Stimulated activated effector memory CD8-positive, alpha-beta T cell treated with anti-CD3 and anti-CD28 coated beads, Interleukin-12 subunit alpha, Interleukin-12 subunit beta, amount 100 ng/mL, for 72 hours (primary cell): ENCODE measurements around the gene RUNX3.
A peak's percentile ranks its signal among the peaks of the same experiment; 100 is the strongest.
"Not testable (repeated sequence)": the region's sequence is repeated elsewhere in the genome, so short reads cannot be mapped to it uniquely, and the experiment has no call there.

Experiments used
- ATAC-seq: fragments of 150-1000 bp; cut with Tn5 transposase; 2 replicates; pipeline ENCODE4 v1.10.0; 2021
- DNase-seq, 2 donors: peaks; one replicate each; pipeline ENCODE4 v3.0.0; 2021 to 2022; ENCODE audit warnings: low spot score in 2 of 2
- H3K27ac Mint-ChIP-seq: one replicate; pipeline ENCODE4 v1.8.0; 2022; ENCODE audit warnings: mild to moderate bottlenecking, mixed read lengths
- H3K36me3 Mint-ChIP-seq: one replicate; pipeline ENCODE4 v1.8.0; 2022; ENCODE audit warnings: mild to moderate bottlenecking, mixed read lengths
- H3K4me1 Mint-ChIP-seq: one replicate; pipeline ENCODE4 v1.8.0; 2022; ENCODE audit warnings: mixed read lengths
- H3K4me3 Mint-ChIP-seq: one replicate; pipeline ENCODE4 v1.8.0; 2022; ENCODE audit warnings: mild to moderate bottlenecking, mixed read lengths
- H3K9me3 Mint-ChIP-seq: one replicate; pipeline ENCODE4 v1.8.0; 2022; ENCODE audit warnings: mixed read lengths

Gene RUNX3

DNA sequence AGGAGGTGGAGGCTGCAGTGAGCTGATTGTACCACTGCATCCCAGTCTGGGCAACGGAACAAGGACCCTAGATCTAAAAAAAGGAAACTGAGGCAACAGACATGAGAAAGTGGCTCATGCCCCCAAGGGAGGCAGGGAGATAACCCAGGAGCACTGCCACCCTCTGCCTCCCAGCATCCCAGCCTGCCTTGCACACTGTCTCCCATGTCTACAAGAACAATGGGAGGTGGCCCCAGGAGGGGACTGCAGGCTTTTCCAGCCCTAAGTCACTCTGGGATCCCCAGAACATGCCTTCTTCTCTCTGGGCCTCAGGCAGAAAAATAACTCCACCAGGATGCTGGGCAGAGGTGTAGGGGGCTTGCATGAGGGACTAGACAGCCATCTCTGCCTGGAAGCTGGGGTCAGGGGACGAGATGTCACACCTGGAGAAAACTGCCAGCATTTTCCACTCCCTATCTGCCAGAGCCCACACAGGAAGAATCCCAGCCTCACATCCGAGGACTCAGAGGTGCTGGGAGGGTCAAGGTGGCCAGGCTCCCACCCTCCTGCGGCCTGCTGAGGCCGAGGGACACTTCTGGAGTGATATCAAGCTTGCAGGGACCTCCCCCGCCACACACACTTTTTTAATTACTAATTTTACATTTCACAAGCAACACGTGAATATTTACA, 21.4 kb downstream of the RUNX3 start:
- peaks cover 100% of the 10 kb centered on the region for H3K36me3 Mint-ChIP-seq
- ATAC-seq (no peak), DNase-seq (no peak)
- no peaks in the 10 kb centered on the region for H3K9me3 Mint-ChIP-seq
- H3K4me3 Mint-ChIP-seq, result peak overlapping the region; percentile 8
- peaks cover 77% of the 10 kb centered on the region for H3K4me1 Mint-ChIP-seq
- peak overlapping the region; percentile 73 for H3K27ac Mint-ChIP-seq

DNA sequence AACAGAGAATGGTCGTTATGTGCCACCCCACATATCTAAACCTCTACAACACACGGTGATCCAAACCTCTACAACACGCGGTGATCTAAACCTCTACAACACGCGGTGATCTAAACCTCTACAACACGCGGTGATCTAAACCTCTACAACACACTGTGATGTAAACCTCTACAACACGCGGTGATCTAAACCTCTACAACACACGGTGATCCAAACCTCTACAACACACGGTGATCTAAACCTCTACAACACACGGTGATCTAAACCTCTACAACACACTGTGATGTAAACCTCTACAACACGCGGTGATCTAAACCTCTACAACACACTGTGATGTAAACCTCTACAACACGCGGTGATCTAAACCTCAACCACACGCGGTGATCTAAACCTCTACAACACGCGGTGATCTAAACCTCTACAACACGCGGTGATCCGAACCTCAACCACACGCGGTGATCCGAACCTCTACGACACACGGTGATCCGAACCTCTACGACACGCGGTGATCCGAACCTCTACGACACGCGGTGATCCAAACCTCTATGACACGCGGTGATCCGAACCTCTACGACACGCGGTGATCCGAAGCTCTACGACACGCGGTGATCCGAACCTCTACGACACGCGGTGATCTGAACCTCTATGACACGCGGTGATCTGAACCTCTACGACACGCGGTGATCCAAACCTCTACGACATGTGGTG, 22.3 kb downstream of the RUNX3 start:
- peaks cover 73% of the 10 kb centered on the region for H3K4me1 Mint-ChIP-seq
- peak overlapping the region; percentile 73 for H3K27ac Mint-ChIP-seq
- not testable (repeated sequence) for H3K9me3 Mint-ChIP-seq, DNase-seq, ATAC-seq
- peak overlapping the region; percentile 8 for H3K4me3 Mint-ChIP-seq
- peaks cover 100% of the 10 kb centered on the region for H3K36me3 Mint-ChIP-seq

DNA sequence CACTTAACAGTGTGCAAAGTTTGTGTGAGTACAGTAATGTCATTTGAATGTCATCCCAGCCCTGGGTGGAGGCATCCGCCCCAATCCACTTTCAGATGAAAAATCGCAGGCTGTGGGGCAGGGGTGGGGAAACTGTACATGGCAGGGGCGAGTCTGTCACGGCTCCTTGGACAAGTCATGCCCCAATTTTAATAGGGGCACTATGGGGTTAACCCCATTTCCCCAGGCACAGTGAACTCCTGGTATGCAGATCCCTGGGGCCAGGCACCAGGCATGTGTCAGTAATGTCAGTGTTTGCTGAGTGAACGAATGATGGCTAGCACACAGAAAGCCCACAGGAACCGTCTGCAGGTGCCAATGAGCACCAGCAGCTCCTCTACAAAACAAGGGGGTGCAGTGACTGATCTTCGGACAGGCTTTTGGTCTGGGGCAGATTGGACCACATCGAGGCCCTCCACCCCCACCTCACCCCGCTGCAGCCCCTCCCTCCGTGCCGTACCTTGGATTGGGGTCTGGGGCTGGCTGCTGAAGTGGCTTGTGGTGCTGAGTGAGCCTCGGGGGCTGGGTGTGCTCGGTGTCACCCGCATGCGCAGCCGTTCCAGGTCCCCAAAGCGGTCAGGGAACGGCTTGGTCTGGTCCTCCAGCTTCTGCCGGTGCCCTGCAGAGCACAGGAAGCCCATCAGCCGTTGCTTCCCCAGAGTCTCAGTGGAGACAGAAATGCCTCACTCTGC, 23.2 kb downstream of the RUNX3 start:
- Mint-ChIP-seq H3K4me3 (no peak overlapping the region), H3K27ac (peak overlapping the region; percentile 92)

GRCh38 chr1:24905979-24906720, 23.9 kb downstream of the RUNX3 start:
- ATAC-seq (no peak), DNase-seq (peak; percentile 1 to 47)
- Mint-ChIP-seq H3K9me3 (no peaks in the 10 kb centered on the region), H3K4me1 (peaks cover 73% of the 10 kb centered on the region), H3K27ac (peak overlapping the region; percentile 92), H3K36me3 (peaks cover 100% of the 10 kb centered on the region), H3K4me3 (no peak overlapping the region)

More for the DNA sequence above, 23.2 kb downstream of the RUNX3 start:
- Mint-ChIP-seq H3K9me3 (no peaks in the 10 kb centered on the region), H3K36me3 (peaks cover 100% of the 10 kb centered on the region), H3K4me1 (peaks cover 73% of the 10 kb centered on the region)
- DNase-seq (no peak), ATAC-seq (no peak)

GRCh38 chr1:24905355-24905978, 24.6 kb downstream of the RUNX3 start:
- Mint-ChIP-seq H3K27ac (peak overlapping the region; percentile 92), H3K36me3 (peaks cover 100% of the 10 kb centered on the region), H3K9me3 (no peaks in the 10 kb centered on the region), H3K4me3 (no peak overlapping the region), H3K4me1 (peaks cover 73% of the 10 kb centered on the region)
- ATAC-seq (no peak), DNase-seq (peak; percentile 1 to 45)

GRCh38 chr1:24904731-24905354, 25.2 kb downstream of the RUNX3 start:
- H3K27ac Mint-ChIP-seq, result peak overlapping the region; percentile 92
- H3K9me3 Mint-ChIP-seq, result no peaks in the 10 kb centered on the region
- DNase-seq (peak; percentile 2 to 49), ATAC-seq (no peak)
- H3K4me3 Mint-ChIP-seq, result no peak overlapping the region
- peaks cover 76% of the 10 kb centered on the region for H3K4me1 Mint-ChIP-seq
- peaks cover 100% of the 10 kb centered on the region for H3K36me3 Mint-ChIP-seq

DNA sequence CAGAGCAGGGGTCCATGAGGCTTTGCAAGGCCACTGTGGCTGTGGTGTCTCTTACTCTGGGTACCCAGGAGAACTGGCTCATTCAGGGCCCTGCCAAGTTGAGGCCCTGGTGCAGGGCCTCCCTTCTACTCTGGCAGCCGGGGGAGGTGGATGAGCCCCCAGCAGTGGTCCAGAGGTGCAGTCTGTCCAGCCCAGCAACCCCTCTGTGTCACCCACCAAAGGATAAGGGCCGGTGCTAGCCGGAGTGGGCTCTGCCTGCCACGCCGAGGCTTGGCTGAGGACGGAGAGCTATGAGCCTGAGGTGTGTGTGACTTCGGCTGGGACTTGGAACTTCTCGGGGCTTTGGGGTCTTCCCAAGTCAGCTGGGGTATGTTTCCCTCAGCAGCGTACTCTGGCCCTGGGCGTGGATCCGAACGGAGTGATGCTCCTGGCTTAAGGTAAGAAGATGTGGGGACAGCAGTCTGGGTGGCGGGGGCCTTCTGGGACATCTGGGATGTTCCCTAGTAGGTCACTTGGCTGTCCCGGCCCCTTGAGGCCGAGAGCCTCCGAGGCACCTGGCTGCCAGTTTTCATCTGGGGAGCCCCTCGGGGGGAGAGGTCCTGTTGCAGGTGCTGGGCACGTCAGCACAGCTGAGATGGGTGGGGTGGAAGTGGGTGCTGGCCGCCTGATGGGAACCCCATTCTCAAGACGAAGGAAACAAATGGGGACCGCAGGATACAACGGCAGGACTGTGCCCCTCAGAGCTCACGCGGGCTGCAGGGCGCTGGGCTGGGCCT, 25.9 kb downstream of the RUNX3 start:
- ATAC-seq, result peak; percentile 2
- H3K4me3 Mint-ChIP-seq, result no peak overlapping the region
- DNase-seq, result peak in 1 of 2 donors; percentile 47
- H3K4me1 Mint-ChIP-seq, result peaks cover 76% of the 10 kb centered on the region
- H3K27ac Mint-ChIP-seq, result peak overlapping the region; percentile 92
- H3K36me3 Mint-ChIP-seq, result peaks cover 100% of the 10 kb centered on the region
- H3K9me3 Mint-ChIP-seq, result no peaks in the 10 kb centered on the region

- Mint-ChIP-seq H3K4me1 (peaks cover 76% of the 10 kb centered on the region), H3K9me3 (no peaks in the 10 kb centered on the region), H3K4me3 (no peak overlapping the region), H3K36me3 (peaks cover 100% of the 10 kb centered on the region), H3K27ac (peak overlapping the region; percentile 92)
- ATAC-seq (no peak), DNase-seq (peak in 1 of 2 donors; percentile 46)
These were observed 26.5 kb downstream of the RUNX3 start for GRCh38 chr1:24903560-24903954.

- Mint-ChIP-seq H3K27ac (peak overlapping the region; percentile 92), H3K4me1 (peaks cover 76% of the 10 kb centered on the region), H3K36me3 (peaks cover 100% of the 10 kb centered on the region), H3K9me3 (no peaks in the 10 kb centered on the region), H3K4me3 (no peak overlapping the region)
- ATAC-seq, result no peak
- peak in 1 of 2 donors; percentile 49 for DNase-seq
These were observed 27.0 kb downstream of the RUNX3 start for GRCh38 chr1:24903011-24903461.

DNA sequence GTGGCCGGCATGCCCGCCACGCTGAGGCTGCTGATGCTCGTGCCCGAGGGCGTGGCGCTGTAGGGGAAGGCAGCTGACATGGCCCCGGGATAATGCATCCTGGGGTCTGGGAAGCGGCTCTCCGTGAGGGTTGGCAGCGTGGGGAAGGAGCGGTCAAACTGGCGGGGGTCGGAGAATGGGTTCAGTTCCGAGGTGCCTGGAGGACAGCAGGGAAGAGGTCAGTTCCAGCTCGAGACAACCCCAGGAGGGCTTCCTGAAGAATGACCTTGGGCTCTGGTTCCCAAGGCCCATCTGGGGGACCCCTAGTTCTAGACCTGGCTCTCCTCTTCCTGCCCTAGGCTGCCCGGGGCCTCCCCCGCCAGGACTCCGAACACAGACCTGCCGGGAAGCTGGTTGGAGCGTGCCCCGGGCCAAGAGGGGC, 27.6 kb downstream of the RUNX3 start:
- Mint-ChIP-seq H3K4me3 (no peak overlapping the region), H3K27ac (peak overlapping the region; percentile 92), H3K36me3 (peaks cover 100% of the 10 kb centered on the region), H3K4me1 (peaks cover 76% of the 10 kb centered on the region), H3K9me3 (no peaks in the 10 kb centered on the region)
- DNase-seq (peak in 1 of 2 donors; percentile 46), ATAC-seq (no peak)

DNA sequence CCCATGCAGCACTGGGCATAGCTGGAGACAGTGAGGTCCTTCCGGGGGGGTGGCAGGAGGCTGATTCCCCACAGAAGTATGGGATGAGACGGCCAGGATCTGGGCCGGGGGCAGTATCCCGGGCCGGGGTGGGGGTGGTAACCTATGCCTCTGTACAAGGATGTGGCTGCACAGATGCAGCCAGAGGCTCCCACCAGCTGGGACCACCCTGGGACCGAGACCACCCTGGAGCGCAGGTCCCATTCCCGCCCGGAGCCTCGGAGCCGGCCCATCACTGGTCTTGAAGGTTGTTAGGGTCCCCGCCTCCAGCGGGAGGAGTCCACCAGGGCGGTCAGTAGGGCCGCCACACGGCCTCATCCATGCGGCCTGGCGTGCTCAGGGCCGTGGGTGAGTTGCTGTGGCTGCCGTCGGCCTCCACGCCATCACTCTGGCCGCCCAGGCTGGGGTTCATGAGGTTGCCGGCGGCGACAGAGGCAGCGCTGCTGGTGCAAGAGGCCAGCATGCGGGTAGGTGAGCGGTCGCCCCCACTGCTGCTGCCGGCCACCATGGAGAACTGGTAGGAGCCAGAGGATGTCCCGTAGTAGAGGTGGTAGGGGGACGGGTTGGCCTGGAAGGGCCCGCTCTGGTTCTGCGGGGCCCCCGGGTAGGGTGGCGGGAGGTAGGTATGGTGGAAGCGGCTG, 28.1 kb downstream of the RUNX3 start:
- H3K4me3 Mint-ChIP-seq, result no peak overlapping the region
- peak in 1 of 2 donors; percentile 51 for DNase-seq
- no peaks in the 10 kb centered on the region for H3K9me3 Mint-ChIP-seq
- no peak for ATAC-seq
- H3K27ac Mint-ChIP-seq, result peak overlapping the region; percentile 92
- H3K36me3 Mint-ChIP-seq, result peaks cover 100% of the 10 kb centered on the region
- H3K4me1 Mint-ChIP-seq, result peaks cover 75% of the 10 kb centered on the region

- Mint-ChIP-seq H3K4me3 (no peak overlapping the region), H3K9me3 (no peaks in the 10 kb centered on the region), H3K27ac (peak overlapping the region; percentile 92), H3K36me3 (peaks cover 100% of the 10 kb centered on the region), H3K4me1 (peaks cover 76% of the 10 kb centered on the region)
- DNase-seq (peak; percentile 7 to 56), ATAC-seq (peak; percentile 1)
These were observed 28.9 kb downstream of the RUNX3 start for GRCh38 chr1:24900985-24901781.
